HCT116 (cell line): ENCODE results near the gene CBFA2T2. TPM values are rescaled to one million over a fixed set of nuclear protein-coding genes. Genes with fewer than 3 reads are reported as not detected.

ENCODE experiments used
- ATAC-seq: fragments of 200-7000 bp; cut with Tn5 transposase; 2 replicates; pipeline ENCODE4 v1.9.1; 2020; ENCODE audit warnings: mild to moderate bottlenecking, moderate library complexity
- BruUV-seq: library from RNA; stranded (reverse); fragments of 400-500 nt; replicated peaks from 2 replicates; lab custom pipeline; 2021; lab: Mats Ljungman, UMichigan
- CTCF ChIA-PET: fragments of 300-600 bp; sonication (Branson Sonifier 250); formaldehyde crosslinking; loops from one replicate; lab custom pipeline; 2021; ENCODE audit warnings: antibody characterized with exemption; lab: Charles Lee
- POLR2A ChIA-PET: fragments of 300-600, 350-600 bp; sonication (Branson Sonifier 250); formaldehyde crosslinking; loops from one replicate; lab custom pipeline; 2021; ENCODE audit warnings: antibody characterized with exemption; lab: Charles Lee
- RAD21 ChIA-PET, 2 experiments: fragments of 300-600 bp; sonication (Branson Sonifier 250); formaldehyde crosslinking; loops; one replicate each; lab custom pipeline; 2023; ENCODE audit warnings: low total read pairs in 2 of 2; ENCODE audit not compliant: uncharacterized antibody in 2 of 2, unreplicated experiment in 2 of 2, low non-redundant PET in 1 of 2; lab: Charles Lee
- DNase-seq: peaks from one replicate; pipeline ENCODE4 v3.0.0-alpha.2; 2010; ENCODE audit warnings: low read depth, low spot score
- H2AFZ ChIP-seq: fragments of 200-600 bp; shearing (Covaris generic), sonication (generic); 2 replicates; pipeline ENCODE4 v1.6.1; 2017; ENCODE audit warnings: low read depth, mixed run types, mixed read lengths, antibody characterized with exemption, low read length; ENCODE audit not compliant: poor library complexity, severe bottlenecking
- H3K27ac ChIP-seq: 2 replicates; pipeline ENCODE4 v1.5.1; 2012; ENCODE audit warnings: low read depth, low read length
- H3K27me3 ChIP-seq: fragments of 200-600 bp; sonication (generic); 2 replicates; pipeline ENCODE4 v1.6.1; 2016; ENCODE audit warnings: mixed run types, low read length, mixed read lengths; ENCODE audit not compliant: insufficient read depth
- H3K36me3 ChIP-seq, 2 experiments: fragments of 200-500 bp in 1 of 2; fragments of 200-600 bp in 1 of 2; sonication (Bioruptor generic) in 1 of 2; sonication (generic) in 1 of 2; 2 replicates each; pipeline versions ENCODE4 v1.5.1 to v1.6.1; 2014 to 2016; ENCODE audit warnings: low read length in 2 of 2, inconsistent platforms in 1 of 2, mixed read lengths in 1 of 2, mixed run types in 1 of 2; ENCODE audit not compliant: insufficient read depth in 2 of 2, control insufficient read depth in 1 of 2
- H3K4me1 ChIP-seq, 2 experiments: fragments of 200-600 bp in 1 of 2; sonication (generic) in 1 of 2; 2 replicates each; pipeline versions ENCODE4 v1.5.1 to v1.6.1; 2012 to 2017; ENCODE audit warnings: low read length in 2 of 2, inconsistent platforms in 1 of 2, mild to moderate bottlenecking in 1 of 2, mixed read lengths in 1 of 2, mixed run types in 1 of 2, moderate library complexity in 1 of 2; ENCODE audit not compliant: insufficient read depth in 2 of 2, control insufficient read depth in 1 of 2
- H3K4me2 ChIP-seq: fragments of 200-600 bp; sonication (generic); 2 replicates; pipeline ENCODE4 v1.6.1; 2017; ENCODE audit warnings: mixed run types, low read length, mixed read lengths
- H3K4me3 ChIP-seq, 2 experiments: fragments of 200-600 bp in 1 of 2; sonication (generic) in 1 of 2; replicated peaks in 1 of 2; 2 replicates each; pipeline ENCODE4 v1.5.1; 2011 to 2016; ENCODE audit warnings: low read length in 2 of 2, control low read depth in 1 of 2, low read depth in 1 of 2, mild to moderate bottlenecking in 1 of 2, mixed read lengths in 1 of 2, mixed run types in 1 of 2
- H3K79me2 ChIP-seq: fragments of 200-600 bp; sonication (generic); 2 replicates; pipeline ENCODE4 v1.6.1; 2017; ENCODE audit warnings: mild to moderate bottlenecking, mixed run types, low read length, moderate library complexity, mixed read lengths; ENCODE audit not compliant: insufficient read depth
- H3K9ac ChIP-seq: fragments of 200-600 bp; sonication (generic); 2 replicates; pipeline ENCODE4 v1.6.1; 2016; ENCODE audit warnings: low read length, mixed read lengths
- H3K9me2 ChIP-seq: fragments of 200-600 bp; sonication (generic), shearing (Covaris generic); 2 replicates; pipeline ENCODE4 v1.6.1; 2017; ENCODE audit warnings: mixed run types, mild to moderate bottlenecking, moderate library complexity; ENCODE audit not compliant: insufficient read depth
- H3K9me3 ChIP-seq, 2 experiments: fragments of 200-500 bp in 1 of 2; fragments of 200-600 bp in 1 of 2; sonication (Bioruptor generic) in 1 of 2; sonication (generic) in 1 of 2; 2 replicates each; pipeline ENCODE4 v1.6.1; 2014 to 2017; ENCODE audit warnings: low read length in 2 of 2, mixed read lengths in 2 of 2, inconsistent platforms in 1 of 2, low read depth in 1 of 2, mild to moderate bottlenecking in 1 of 2, mixed run types in 1 of 2, moderate library complexity in 1 of 2; ENCODE audit not compliant: control insufficient read depth in 1 of 2, insufficient read depth in 1 of 2
- H4K20me1 ChIP-seq: fragments of 200-600 bp; sonication (generic), shearing (Covaris generic); 2 replicates; pipeline ENCODE4 v1.6.1; 2017; ENCODE audit warnings: mixed run types, mild to moderate bottlenecking, moderate library complexity; ENCODE audit not compliant: insufficient read depth
- ZFX ChIP-seq: fragments of 450-650 bp; IDR thresholded peaks from 2 replicates; pipeline ENCODE4 v1.6.1; 2017
- intact Hi-C: fragments of 100-400 bp; cut with micrococcal nuclease; formaldehyde crosslinking; loops from 2 replicates; pipeline ENCODE4 v1.10.0; 2022
- total RNA-seq: library from RNA; stranded (reverse); gene quantifications from one replicate; pipeline ENCODE4 v1.2.1, GENCODE V29; 2021; ENCODE audit not compliant: unreplicated experiment
- TF ChIP-seq, protein P1 (sequence below): IDR thresholded peaks from 2 replicates; pipeline ENCODE4 v1.6.1; 2012; ENCODE audit warnings: low read depth

Gene CBFA2T2
- total RNA-seq, 1 experiment from 2014 or later: 8.0 TPM

DNA sequence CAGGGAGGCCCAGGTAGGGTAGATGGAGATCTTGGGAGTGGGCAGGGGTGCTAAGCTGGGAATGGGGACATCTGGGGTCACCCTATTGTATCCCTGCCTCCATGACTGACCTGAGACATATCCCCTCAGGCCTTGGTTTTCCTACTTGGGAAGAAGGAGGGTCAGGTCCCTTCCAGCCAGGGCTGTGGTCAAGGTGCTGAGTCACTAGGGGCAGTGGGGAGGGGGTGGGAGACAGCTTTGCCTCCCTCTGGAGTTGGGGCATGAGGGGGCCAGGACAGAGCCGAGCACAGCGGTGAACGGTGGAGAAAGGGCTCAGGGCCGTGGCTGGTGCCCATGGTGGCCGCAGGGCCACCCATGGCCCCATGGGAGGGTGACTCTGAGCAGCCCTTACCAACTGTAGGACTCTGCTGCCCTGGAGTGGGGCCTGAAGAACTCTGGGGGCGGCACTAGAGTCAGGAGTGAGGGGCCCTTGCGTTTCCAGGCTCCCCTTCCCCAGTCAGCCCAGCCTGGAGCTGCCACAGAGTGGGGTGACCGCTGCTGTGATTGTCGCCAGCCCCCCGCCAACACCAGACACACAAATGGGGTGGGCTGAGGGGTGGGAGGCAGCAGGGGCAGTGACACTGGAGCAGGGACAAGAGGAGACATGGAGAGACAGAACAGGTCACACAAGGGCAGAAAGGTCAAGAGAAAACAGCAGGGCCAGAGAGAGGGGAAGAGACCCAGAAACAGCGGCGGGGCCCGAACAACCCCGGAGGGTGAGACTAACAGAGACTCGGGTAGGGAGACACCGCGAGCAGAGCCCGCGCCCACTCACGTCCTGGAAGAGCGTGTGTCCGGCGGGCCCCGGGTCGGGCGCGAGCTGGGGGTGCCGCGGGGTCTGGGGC, 183.8 kb downstream of the CBFA2T2 start:
- H3K27me3 ChIP-seq: no peaks in the 10 kb centered on the region
- H2AFZ ChIP-seq: no peak overlapping the region
- peaks cover 26% of the 10 kb centered on the region; the same call in 1 of the 2 replicates for H3K79me2 ChIP-seq
- no peaks in the 10 kb centered on the region for H3K9me3 ChIP-seq
- H3K9ac ChIP-seq: peak overlapping the region; percentile 89
- no peaks in the 10 kb centered on the region for H4K20me1 ChIP-seq
- intact Hi-C loops: no loop called here
- ChIA-PET CTCF (no interaction called here), RAD21 (no interaction called here), POLR2A (no interaction called here)
- H3K27ac ChIP-seq: peak overlapping the region; percentile 71
- peak; percentile 40; the same call in 1 of the 2 replicates for TF ChIP-seq ZFX
- TF ChIP-seq, protein P1, sequence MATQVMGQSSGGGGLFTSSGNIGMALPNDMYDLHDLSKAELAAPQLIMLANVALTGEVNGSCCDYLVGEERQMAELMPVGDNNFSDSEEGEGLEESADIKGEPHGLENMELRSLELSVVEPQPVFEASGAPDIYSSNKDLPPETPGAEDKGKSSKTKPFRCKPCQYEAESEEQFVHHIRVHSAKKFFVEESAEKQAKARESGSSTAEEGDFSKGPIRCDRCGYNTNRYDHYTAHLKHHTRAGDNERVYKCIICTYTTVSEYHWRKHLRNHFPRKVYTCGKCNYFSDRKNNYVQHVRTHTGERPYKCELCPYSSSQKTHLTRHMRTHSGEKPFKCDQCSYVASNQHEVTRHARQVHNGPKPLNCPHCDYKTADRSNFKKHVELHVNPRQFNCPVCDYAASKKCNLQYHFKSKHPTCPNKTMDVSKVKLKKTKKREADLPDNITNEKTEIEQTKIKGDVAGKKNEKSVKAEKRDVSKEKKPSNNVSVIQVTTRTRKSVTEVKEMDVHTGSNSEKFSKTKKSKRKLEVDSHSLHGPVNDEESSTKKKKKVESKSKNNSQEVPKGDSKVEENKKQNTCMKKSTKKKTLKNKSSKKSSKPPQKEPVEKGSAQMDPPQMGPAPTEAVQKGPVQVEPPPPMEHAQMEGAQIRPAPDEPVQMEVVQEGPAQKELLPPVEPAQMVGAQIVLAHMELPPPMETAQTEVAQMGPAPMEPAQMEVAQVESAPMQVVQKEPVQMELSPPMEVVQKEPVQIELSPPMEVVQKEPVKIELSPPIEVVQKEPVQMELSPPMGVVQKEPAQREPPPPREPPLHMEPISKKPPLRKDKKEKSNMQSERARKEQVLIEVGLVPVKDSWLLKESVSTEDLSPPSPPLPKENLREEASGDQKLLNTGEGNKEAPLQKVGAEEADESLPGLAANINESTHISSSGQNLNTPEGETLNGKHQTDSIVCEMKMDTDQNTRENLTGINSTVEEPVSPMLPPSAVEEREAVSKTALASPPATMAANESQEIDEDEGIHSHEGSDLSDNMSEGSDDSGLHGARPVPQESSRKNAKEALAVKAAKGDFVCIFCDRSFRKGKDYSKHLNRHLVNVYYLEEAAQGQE: no peak
- ATAC-seq (peak; percentile 64), DNase-seq (no peak)
- peaks cover 13 to 20% of the 10 kb centered on the region in 2 experiments; a peak in 3 of 4 replicates for H3K36me3 ChIP-seq
- peaks cover 15 to 24% of the 10 kb centered on the region in 2 experiments for H3K4me1 ChIP-seq
- no TSS peak for BruUV-seq
- H3K9me2 ChIP-seq: no peaks in the 10 kb centered on the region
- peak overlapping the region; percentile 96 for H3K4me2 ChIP-seq
- peak overlapping the region; percentile 70 to 85 for H3K4me3 ChIP-seq
